ENCODE measurements around the gene CAMTA2.
A peak's percentile ranks its signal among the peaks of the same experiment; 100 is the strongest.

Gene CAMTA2

DNA sequence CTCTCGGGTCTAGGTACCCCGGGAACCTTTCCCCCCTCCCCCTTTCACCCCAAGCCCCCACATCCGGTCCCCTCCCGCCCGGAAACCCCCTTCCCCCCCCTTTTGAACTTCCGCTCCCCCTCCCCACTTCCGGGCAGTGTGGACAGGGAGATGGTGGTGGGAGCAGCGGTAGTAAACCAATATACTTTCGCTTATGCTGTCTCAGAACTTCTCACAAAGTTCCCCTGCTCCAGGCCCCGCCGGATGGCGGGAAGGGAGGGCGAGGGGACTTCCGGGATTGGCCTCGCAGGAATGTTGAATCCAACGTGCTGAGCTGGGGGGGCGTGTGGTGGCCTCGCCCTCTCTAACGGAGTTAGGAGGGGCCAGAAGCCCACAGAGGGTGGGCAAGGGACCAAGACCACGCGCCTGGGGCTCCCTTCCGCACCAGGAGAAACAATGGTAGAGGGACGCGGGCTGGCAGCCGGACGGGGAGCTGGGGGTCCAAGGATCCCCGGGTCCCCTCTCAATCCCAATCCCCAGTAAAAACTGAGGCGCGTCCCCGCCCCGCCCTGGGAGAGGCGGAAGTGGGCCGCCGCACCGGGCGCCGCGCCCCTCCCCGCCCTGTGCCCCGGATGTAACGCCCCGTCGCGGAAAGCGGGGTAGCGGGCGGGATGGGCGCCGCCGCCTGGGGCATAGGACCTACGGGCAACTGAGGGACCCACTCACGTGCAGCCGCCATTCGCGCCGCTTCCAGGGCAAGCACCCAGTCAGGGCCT lies 39.9 kb downstream of the CAMTA2 start:
- peak; percentile 55 to 59 for DNase-seq (ENCODE audit: low read depth in 1 of 2, low spot score in 1 of 2)

- no peak for DNase-seq (ENCODE audit: low read depth in 1 of 2, low spot score in 1 of 2)
These were observed 40.5 kb downstream of the CAMTA2 start for GRCh38 chr17:4947010-4947410.

- DNase-seq (ENCODE audit: low read depth in 1 of 2, low spot score in 1 of 2), result no peak
These were observed 41.0 kb downstream of the CAMTA2 start for GRCh38 chr17:4946312-4946976.

- DNase-seq (ENCODE audit: low read depth in 1 of 2, low spot score in 1 of 2), result no peak
These were observed 41.6 kb downstream of the CAMTA2 start for GRCh38 chr17:4945944-4946280.

GRCh38 chr17:4945176-4945943 lies 42.1 kb downstream of the CAMTA2 start:
- peak; percentile 59 to 72 for DNase-seq (ENCODE audit: low read depth in 1 of 2, low spot score in 1 of 2)

- DNase-seq (ENCODE audit: low read depth in 1 of 2, low spot score in 1 of 2), result no peak
These were observed 42.8 kb downstream of the CAMTA2 start for GRCh38 chr17:4944554-4945175.

GRCh38 chr17:4944163-4944553 lies 43.3 kb downstream of the CAMTA2 start:
- DNase-seq (ENCODE audit: low read depth in 1 of 2, low spot score in 1 of 2), result no peak

DNA sequence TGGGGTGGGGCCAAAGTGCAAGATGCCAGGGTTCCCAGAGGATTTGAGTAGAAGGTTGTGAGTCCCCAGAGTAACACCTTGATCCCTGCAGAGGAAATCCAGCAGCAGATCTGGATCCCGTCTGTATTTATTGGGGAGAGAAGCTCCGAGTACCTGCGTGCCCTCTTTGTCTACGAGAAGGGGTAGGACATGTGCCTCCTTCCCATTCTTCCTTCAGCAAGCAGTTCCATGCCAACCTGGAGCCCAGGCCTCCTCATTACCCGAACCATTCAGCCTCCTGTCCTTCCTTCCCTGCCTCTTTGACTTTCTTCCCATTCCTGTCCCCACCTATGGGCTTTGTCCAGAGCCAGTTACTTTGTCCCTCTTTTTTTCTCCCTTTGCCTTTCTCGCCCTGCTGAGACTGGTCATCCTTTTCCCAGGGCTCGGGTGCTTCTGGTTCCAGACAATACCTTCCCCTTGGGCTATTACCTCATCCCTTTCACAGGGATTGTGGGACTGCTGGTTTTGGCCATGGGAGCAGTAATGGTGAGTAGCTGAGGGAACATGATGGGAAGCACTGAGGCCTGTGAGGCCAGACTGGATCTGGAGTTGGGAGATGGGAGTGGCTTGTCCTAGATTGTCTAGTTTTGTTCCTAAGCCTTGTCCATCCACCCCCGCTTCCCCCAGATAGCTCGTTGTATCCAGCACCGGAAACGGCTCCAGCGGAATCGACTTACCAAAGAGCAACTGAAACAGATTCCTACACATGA lies 44.5 kb downstream of the CAMTA2 start:
- DNase-seq (ENCODE audit: low read depth in 1 of 2, low spot score in 1 of 2), result no peak

DNA sequence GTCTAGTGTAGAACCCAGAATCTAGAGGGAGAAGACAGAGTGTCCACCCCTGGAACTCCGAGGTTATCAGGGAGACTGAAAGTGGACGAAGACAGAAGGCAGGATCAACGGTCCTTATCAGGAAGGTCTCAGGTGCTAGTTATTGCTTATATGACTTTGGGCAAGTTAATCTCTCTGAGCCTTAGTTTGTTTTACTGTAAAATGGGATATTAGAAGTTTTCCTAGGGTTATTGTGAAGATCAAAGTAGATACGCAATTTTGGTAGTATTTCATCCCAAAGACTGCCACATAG lies 46.2 kb downstream of the CAMTA2 start:
- DNase-seq (ENCODE audit: low read depth in 1 of 2, low spot score in 1 of 2), result no peak

DNA sequence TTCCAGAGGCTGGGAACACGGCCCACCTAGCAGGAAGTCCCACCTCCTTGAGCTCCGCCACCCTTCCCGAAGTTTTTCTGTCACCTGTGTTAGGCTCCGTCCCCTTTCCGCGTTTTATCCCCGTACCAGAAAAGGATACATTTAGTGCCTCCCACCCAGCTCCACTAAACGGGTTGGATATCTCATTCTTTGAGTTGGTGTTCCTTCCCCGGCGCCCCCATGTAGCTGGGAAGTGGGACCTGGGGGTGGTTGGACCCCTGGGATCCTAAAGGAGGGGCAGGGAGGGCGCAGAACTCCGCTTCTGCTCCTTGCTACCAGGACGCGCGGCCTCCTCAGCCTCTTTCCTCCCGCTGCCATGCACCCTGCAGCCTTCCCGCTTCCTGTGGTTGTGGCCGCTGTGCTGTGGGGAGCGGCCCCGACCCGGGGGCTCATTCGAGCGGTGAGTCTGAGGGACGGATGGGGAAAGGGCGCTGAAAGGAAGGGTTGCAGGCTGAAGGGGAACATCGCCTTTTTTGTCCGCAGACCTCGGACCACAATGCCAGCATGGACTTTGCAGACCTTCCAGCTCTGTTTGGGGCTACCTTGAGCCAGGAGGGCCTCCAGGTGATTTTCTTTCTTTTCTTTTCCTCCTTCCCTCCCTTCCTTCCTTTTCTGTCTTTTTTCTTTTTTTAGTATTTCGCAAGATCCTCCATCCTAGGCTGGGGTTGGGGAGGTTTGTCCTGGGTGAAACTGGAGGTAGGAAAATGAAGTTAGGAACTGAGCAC lies 46.7 kb downstream of the CAMTA2 start:
- peak in 1 of 2 donors; percentile 25 for DNase-seq (ENCODE audit: low read depth in 1 of 2, low spot score in 1 of 2)

GRCh38 chr17:4939796-4940554 lies 47.5 kb downstream of the CAMTA2 start, which contains the start of the genes RNF167 and SLC25A11:
RNF167 (plus strand) TSS chr17:4940268; CDS start chr17:4940910, 642 bp downstream.
SLC25A11 (minus strand) TSS chr17:4940046; CDS start chr17:4939910, 136 bp downstream.
- peak; percentile 92 to 93 for DNase-seq (ENCODE audit: low read depth in 1 of 2, low spot score in 1 of 2)

GRCh38 chr17:4939546-4939795 lies 48.0 kb downstream of the CAMTA2 start:
- DNase-seq (ENCODE audit: low read depth in 1 of 2, low spot score in 1 of 2), result no peak

- DNase-seq (ENCODE audit: low read depth in 1 of 2, low spot score in 1 of 2), result no peak
These were observed 48.6 kb downstream of the CAMTA2 start for GRCh38 chr17:4938688-4939545.

DNA sequence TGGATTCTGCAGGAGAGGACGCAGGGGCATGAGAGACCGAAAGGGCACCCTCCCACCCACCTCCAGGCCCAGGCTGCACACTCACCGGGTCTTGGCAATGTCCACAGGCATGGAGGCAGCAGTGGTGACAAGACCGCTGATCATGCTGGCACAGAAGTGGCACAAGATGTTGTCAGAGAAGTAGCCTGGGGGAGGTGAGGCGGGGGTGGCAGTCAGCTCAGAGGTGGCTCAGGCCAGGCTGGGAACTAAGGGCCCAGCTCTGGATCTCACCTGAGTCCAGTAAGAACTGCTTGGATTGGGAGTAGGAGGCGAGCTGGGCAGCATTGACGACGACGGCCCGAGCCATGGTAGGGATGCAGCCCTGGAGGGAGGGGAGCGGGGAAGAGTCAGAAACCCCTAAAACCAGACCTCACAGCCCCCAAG lies 49.4 kb downstream of the CAMTA2 start:
- no peak for DNase-seq (ENCODE audit: low read depth in 1 of 2, low spot score in 1 of 2)

DNA sequence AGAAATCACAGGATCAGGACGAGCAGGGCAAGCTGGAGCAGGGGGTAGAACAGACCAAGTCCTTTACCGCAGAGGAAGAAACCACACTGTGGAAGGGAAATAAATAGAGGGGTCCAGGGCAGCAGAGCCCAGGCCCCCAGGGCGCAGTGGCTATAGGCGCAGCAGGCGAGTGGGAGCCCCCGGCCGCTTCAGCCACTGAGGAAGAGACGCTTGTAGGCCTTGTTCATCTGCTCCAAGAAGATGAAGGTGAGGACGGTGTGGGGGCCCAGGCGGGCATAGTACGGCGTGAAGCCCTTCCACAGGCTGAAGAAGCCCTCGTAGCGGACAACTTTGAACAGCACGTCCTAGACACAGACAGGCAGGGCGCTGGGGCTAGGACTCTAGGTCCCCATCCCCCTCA lies 49.9 kb downstream of the CAMTA2 start:
- DNase-seq (ENCODE audit: low read depth in 1 of 2, low spot score in 1 of 2), result no peak

DNA sequence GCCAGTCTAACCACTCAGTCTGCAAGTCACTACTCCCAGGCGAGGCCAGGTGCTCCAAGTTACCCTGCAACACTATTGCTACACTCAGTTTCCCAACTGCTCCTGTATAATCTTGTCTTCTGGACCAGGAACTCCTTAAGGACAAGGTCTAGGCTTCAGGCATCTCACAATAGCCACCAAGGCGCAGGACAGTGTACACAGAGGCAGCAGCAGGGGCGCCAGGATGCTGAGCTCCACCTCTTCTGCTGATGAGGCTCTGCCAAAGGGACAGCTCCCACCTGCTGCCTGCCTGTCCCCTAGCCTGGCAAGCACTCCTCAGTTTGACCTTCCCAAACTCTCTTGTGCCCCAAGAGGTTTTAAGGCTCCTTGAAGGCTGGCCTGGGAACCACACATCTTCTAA lies 51.0 kb downstream of the CAMTA2 start:
- no peak for DNase-seq (ENCODE audit: low read depth in 1 of 2, low spot score in 1 of 2)

DNA sequence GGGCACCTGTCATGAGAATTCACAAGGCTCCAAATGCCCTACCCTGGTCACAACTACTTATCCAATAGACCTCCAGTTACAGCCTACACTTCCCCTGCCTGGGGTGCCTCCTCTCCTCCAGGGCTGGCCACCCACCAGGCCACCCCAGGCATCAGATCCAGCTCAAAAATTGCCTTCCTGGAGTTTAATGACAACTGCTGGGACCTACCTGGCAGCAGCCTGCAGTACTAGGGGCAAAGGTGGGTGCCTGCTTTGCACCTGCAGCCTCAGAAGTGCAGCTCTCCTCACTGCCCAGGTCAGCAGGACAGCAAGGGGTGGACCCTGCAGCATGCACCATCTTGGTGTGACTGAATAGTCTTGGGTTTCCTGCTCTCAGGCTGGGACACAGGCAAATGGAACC lies 51.8 kb downstream of the CAMTA2 start:
- no peak for DNase-seq (ENCODE audit: low read depth in 1 of 2, low spot score in 1 of 2)

DNA sequence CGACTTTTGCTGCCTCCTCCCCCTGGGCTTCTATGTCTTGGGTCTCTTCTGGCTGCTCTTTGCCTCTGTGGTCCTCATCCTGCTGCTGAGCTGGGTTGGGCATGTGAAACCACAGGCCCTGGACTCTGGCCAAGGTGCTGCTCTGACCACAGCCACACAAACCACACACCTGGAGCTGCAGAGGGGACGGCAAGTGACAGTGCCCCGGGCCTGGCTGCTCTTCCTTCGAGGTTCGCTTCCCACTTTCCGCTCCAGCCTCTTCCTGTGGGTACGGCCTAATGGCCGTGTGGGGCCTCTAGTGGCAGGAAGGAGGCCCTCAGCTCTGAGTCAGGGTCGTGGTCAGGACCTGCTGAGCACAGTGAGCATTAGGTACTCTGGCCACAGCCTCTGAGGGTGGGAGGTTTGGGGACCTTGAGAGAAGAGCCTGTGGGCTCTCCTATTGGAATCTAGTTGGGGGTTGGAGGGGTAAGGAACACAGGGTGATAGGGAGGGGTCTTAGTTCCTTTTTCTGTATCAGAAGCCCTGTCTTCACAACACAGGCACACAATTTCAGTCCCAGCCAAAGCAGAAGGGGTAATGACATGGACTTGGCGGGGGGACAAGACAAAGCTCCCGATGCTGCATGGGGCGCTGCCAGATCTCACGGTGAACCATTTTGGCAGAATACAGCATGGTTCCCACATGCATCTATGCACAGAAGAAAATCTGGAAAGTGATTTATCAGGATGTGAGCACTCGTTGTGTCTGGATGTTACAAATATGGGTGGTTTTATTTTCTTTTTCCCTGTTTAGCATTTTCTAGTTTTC lies 53.1 kb downstream of the CAMTA2 start:
- no peak for DNase-seq (ENCODE audit: low read depth in 1 of 2, low spot score in 1 of 2)
